OCI-LY3 (cell line): ENCODE data around the gene ARMC3.

ENCODE experiments used
- H2AFZ ChIP-seq: fragments of 200-600, 300-600 bp; shearing (Covaris generic); 2 replicates; pipeline ENCODE4 v1.6.0; 2014; ENCODE audit warnings: antibody characterized with exemption, low read depth, low read length
- H3K27ac ChIP-seq: fragments of 200-600, 300-600 bp; sonication (generic); 2 replicates; pipeline ENCODE4 v1.5.1; 2014; ENCODE audit warnings: mild to moderate bottlenecking, low read length, moderate library complexity, mixed read lengths
- H3K27me3 ChIP-seq: fragments of 200-600, 300-600 bp; sonication (generic); 2 replicates; pipeline ENCODE4 v1.6.1; 2014; ENCODE audit warnings: low read depth, low read length, mixed read lengths
- H3K36me3 ChIP-seq: fragments of 200-600, 300-600 bp; sonication (generic); replicated peaks from 2 replicates; pipeline ENCODE3; 2014; ENCODE audit warnings: low read depth, low read length, mixed read lengths
- H3K4me1 ChIP-seq: fragments of 300-600, 200-600 bp; sonication (generic); 2 replicates; pipeline ENCODE4 v1.6.1; 2014; ENCODE audit warnings: low read length, mixed read lengths
- H3K4me2 ChIP-seq: fragments of 200-600, 300-600 bp; sonication (generic); 2 replicates; pipeline ENCODE4 v1.6.1; 2014; ENCODE audit warnings: low read length, mixed read lengths
- H3K4me3 ChIP-seq: fragments of 300-600, 200-600 bp; sonication (generic); 2 replicates; pipeline ENCODE4 v1.5.1; 2014; ENCODE audit warnings: antibody characterized with exemption, mild to moderate bottlenecking, low read length, moderate library complexity
- H3K79me2 ChIP-seq: fragments of 300-600, 200-600 bp; shearing (Covaris generic); 2 replicates; pipeline ENCODE4 v1.6.1; 2014; ENCODE audit warnings: mild to moderate bottlenecking, low read length, mixed read lengths
- H3K9ac ChIP-seq: fragments of 300-600, 200-600 bp; shearing (Covaris generic); 2 replicates; pipeline ENCODE4 v1.6.0; 2014; ENCODE audit warnings: mild to moderate bottlenecking, low read length, moderate library complexity
- H3K9me3 ChIP-seq: fragments of 200-600, 300-600 bp; shearing (Covaris generic); 2 replicates; pipeline ENCODE4 v1.6.1; 2014; ENCODE audit warnings: low read length, mixed read lengths; ENCODE audit not compliant: insufficient read depth
- H4K20me1 ChIP-seq: fragments of 200-600, 300-600 bp; sonication (generic); 2 replicates; pipeline ENCODE4 v1.6.1; 2016; ENCODE audit warnings: low read length, mixed read lengths; ENCODE audit not compliant: insufficient read depth
- CTCF ChIP-seq: fragments of 200-600, 300-600 bp; sonication (generic); IDR thresholded peaks from 2 replicates; pipeline ENCODE4 v1.5.1; 2014; ENCODE audit warnings: antibody characterized with exemption, low read length, low read depth
- EZH2phosphoT487 ChIP-seq: fragments of 200-600 bp; shearing (Covaris generic); IDR thresholded peaks from 2 replicates; pipeline ENCODE4 v1.6.1; 2018; ENCODE audit warnings: antibody characterized with exemption, mixed run types, low read depth

Gene ARMC3

GRCh38 chr10:22980822-22981221, 53.0 kb downstream of the ARMC3 start:
- no peaks in the 10 kb centered on the region for H4K20me1 ChIP-seq
- H3K9me3 ChIP-seq, result no peaks in the 10 kb centered on the region
- H3K4me1 ChIP-seq, result no peaks in the 10 kb centered on the region
- H3K79me2 ChIP-seq, result no peaks in the 10 kb centered on the region
- H3K27ac ChIP-seq, result no peak overlapping the region
- H3K9ac ChIP-seq, result no peak overlapping the region
- no peak overlapping the region for H3K4me2 ChIP-seq
- H3K4me3 ChIP-seq, result no peak overlapping the region
- no peak overlapping the region for H2AFZ ChIP-seq
- H3K27me3 ChIP-seq, result peaks cover 26% of the 10 kb centered on the region
- TF ChIP-seq EZH2phosphoT487, result no peak
- no peak for TF ChIP-seq CTCF
- H3K36me3 ChIP-seq, result no peaks in the 10 kb centered on the region

GRCh38 chr10:22984066-22984465, 56.2 kb downstream of the ARMC3 start:
- H3K27me3 ChIP-seq, result peaks cover 20% of the 10 kb centered on the region
- peaks cover 11% of the 10 kb centered on the region for H3K4me1 ChIP-seq
- no peaks in the 10 kb centered on the region for H3K9me3 ChIP-seq
- no peak overlapping the region for H3K27ac ChIP-seq
- no peak overlapping the region for H2AFZ ChIP-seq
- TF ChIP-seq EZH2phosphoT487 (no peak), CTCF (no peak)
- no peak overlapping the region for H3K4me3 ChIP-seq
- no peaks in the 10 kb centered on the region for H3K79me2 ChIP-seq
- H3K36me3 ChIP-seq, result no peaks in the 10 kb centered on the region
- no peak overlapping the region for H3K9ac ChIP-seq
- H4K20me1 ChIP-seq, result no peaks in the 10 kb centered on the region
- no peak overlapping the region for H3K4me2 ChIP-seq

- TF ChIP-seq EZH2phosphoT487 (no peak), CTCF (peak; percentile 59)
- no peak overlapping the region for H2AFZ ChIP-seq
- no peaks in the 10 kb centered on the region for H3K79me2 ChIP-seq
- peaks cover 7% of the 10 kb centered on the region; the same call in 1 of the 2 replicates for H3K27me3 ChIP-seq
- H3K4me3 ChIP-seq, result no peak overlapping the region
- H3K36me3 ChIP-seq, result no peaks in the 10 kb centered on the region
- H3K4me2 ChIP-seq, result no peak overlapping the region
- H3K27ac ChIP-seq, result no peak overlapping the region
- no peaks in the 10 kb centered on the region for H4K20me1 ChIP-seq
- H3K9ac ChIP-seq, result no peak overlapping the region
- no peaks in the 10 kb centered on the region for H3K9me3 ChIP-seq
- peaks cover 16% of the 10 kb centered on the region for H3K4me1 ChIP-seq
These were observed 59.1 kb downstream of the ARMC3 start for GRCh38 chr10:22986771-22987542.

GRCh38 chr10:22988581-22989360, 60.9 kb downstream of the ARMC3 start:
- Histone ChIP-seq H3K9ac (no peak overlapping the region), H4K20me1 (no peaks in the 10 kb centered on the region), H3K27me3 (no peaks in the 10 kb centered on the region), H3K4me2 (peak overlapping the region; percentile 52), H3K36me3 (no peaks in the 10 kb centered on the region), H3K27ac (no peak overlapping the region), H3K4me3 (peak overlapping the region; percentile 40), H3K4me1 (peaks cover 23% of the 10 kb centered on the region), H3K9me3 (no peaks in the 10 kb centered on the region), H3K79me2 (no peaks in the 10 kb centered on the region), H2AFZ (no peak overlapping the region)
- peak; percentile 80 for TF ChIP-seq CTCF
- no peak for TF ChIP-seq EZH2phosphoT487
